Measurements from ENCODE around the gene PLA1A.

The PLA1A gene

GRCh38 chr3:119613201-119613600 lies 15.5 kb downstream of the PLA1A start:
- no peaks in the 10 kb centered on the region for H3K4me1 ChIP-seq (ENCODE audit: control insufficient read depth, insufficient read depth, low read length)
- no peak overlapping the region for H3K9ac ChIP-seq (ENCODE audit: low read depth, low read length)
- no peak overlapping the region for H3K4me2 ChIP-seq (ENCODE audit: low read length)
- peaks cover 2% of the 10 kb centered on the region for H3K9me3 ChIP-seq (replicated peaks; ENCODE audit: low read length)
- no peaks in the 10 kb centered on the region for H3K36me3 ChIP-seq (ENCODE audit: insufficient read depth, low read length)
- no peak overlapping the region for H3K4me3 ChIP-seq (ENCODE audit: low read length)
- H3K27me3 ChIP-seq (ENCODE audit: control insufficient read depth, insufficient read depth, low read length), result peaks cover 6% of the 10 kb centered on the region

GRCh38 chr3:119613872-119614271 lies 16.2 kb downstream of the PLA1A start:
- Histone ChIP-seq H3K4me3 (ENCODE audit: low read length) (no peak overlapping the region), H3K9me3 (replicated peaks; ENCODE audit: low read length) (peaks cover 2% of the 10 kb centered on the region), H3K36me3 (ENCODE audit: insufficient read depth, low read length) (no peaks in the 10 kb centered on the region), H3K4me2 (ENCODE audit: low read length) (no peak overlapping the region), H3K9ac (ENCODE audit: low read depth, low read length) (no peak overlapping the region), H3K27me3 (ENCODE audit: control insufficient read depth, insufficient read depth, low read length) (peaks cover 3% of the 10 kb centered on the region), H3K4me1 (ENCODE audit: control insufficient read depth, insufficient read depth, low read length) (peaks cover 2% of the 10 kb centered on the region)

DNA sequence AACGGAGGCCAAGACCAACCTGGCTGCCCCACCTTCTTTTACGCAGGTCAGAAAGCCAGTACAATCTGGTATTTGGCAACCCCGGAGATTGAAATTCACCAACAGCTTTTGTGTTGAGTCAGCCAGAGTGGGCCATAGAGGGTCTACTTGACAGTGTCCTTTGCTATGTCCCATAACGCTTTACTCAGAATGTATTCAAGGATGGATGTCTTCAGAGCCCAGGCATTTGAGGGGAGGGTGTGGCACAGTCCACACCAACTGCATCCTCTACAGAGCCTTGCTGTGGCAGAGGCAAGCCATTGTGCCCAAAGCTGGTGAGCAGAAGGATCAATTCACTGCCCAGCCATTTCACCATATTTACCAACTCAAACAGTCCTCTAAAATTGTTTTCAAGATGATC lies 18.4 kb downstream of the PLA1A start:
- H3K9ac ChIP-seq (ENCODE audit: low read depth, low read length), result no peak overlapping the region
- H3K4me1 ChIP-seq (ENCODE audit: control insufficient read depth, insufficient read depth, low read length), result peaks cover 11% of the 10 kb centered on the region
- H3K27me3 ChIP-seq (ENCODE audit: control insufficient read depth, insufficient read depth, low read length), result no peaks in the 10 kb centered on the region
- no peaks in the 10 kb centered on the region for H3K36me3 ChIP-seq (ENCODE audit: insufficient read depth, low read length)
- no peak overlapping the region for H3K4me3 ChIP-seq (ENCODE audit: low read length)
- H3K4me2 ChIP-seq (ENCODE audit: low read length), result no peak overlapping the region
- no peaks in the 10 kb centered on the region for H3K9me3 ChIP-seq (replicated peaks; ENCODE audit: low read length)

DNA sequence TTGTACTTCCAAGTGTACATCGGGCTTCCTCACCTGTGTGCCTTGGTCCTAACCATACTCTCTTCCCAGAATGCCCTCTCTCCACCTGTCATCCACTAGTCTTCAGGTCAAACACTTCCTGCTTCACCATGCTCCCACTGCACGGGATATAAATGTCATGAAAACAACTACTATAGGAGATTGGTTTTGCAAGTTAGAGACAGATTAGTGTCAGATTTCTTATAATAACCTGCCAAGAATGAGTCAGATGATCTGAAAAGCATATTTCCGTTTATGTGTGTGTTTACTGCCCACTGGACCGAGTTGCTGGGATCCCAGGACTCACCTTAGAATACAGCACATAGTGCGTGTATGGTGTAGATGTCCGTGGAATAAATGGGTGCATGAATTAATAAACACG lies 21.4 kb downstream of the PLA1A start:
- Histone ChIP-seq H3K4me3 (ENCODE audit: low read length) (no peak overlapping the region), H3K4me2 (ENCODE audit: low read length) (no peak overlapping the region), H3K9me3 (replicated peaks; ENCODE audit: low read length) (no peaks in the 10 kb centered on the region), H3K9ac (ENCODE audit: low read depth, low read length) (no peak overlapping the region), H3K4me1 (ENCODE audit: control insufficient read depth, insufficient read depth, low read length) (peaks cover 13% of the 10 kb centered on the region), H3K27me3 (ENCODE audit: control insufficient read depth, insufficient read depth, low read length) (no peaks in the 10 kb centered on the region), H3K36me3 (ENCODE audit: insufficient read depth, low read length) (no peaks in the 10 kb centered on the region)

GRCh38 chr3:119620899-119621298 lies 23.2 kb downstream of the PLA1A start:
- no peaks in the 10 kb centered on the region for H3K9me3 ChIP-seq (replicated peaks; ENCODE audit: low read length)
- no peak overlapping the region for H3K9ac ChIP-seq (ENCODE audit: low read depth, low read length)
- no peaks in the 10 kb centered on the region for H3K36me3 ChIP-seq (ENCODE audit: insufficient read depth, low read length)
- H3K4me1 ChIP-seq (ENCODE audit: control insufficient read depth, insufficient read depth, low read length), result peaks cover 13% of the 10 kb centered on the region
- H3K4me3 ChIP-seq (ENCODE audit: low read length), result no peak overlapping the region
- no peaks in the 10 kb centered on the region for H3K27me3 ChIP-seq (ENCODE audit: control insufficient read depth, insufficient read depth, low read length)
- H3K4me2 ChIP-seq (ENCODE audit: low read length), result no peak overlapping the region

DNA sequence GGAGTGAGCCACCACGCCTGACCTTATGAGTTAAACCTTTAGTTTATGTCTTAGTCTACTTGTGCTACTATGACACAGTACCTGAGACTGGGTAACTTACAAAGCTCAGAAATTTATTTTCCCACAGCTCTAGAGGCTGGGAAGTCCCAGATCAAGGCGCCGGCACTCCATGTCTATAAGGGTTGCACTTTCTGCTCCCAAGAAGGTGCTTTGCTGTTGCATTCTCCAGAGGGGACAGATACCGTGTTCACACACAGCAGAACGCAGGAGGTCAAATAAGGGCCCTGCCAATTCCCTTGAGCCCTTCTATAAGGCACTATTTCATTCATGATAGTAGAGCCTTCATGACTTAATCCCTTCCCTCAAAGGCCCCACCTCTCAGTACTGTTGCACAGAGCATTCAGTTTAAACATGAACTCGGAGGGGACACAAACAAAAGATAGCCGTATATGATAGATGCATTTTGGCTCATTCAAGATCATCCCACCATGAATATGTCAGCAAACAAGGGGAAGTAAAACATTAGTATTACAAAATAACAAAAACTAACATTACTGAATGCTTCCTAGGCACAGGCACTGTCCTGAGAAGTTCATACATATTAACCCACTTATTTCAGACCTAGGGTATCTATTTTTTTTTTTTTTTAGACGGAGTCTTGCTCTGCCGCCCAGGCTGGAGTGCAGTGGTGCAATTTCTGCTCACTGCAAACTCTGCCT lies 26.5 kb downstream of the PLA1A start:
- H3K27me3 ChIP-seq (ENCODE audit: control insufficient read depth, insufficient read depth, low read length), result no peaks in the 10 kb centered on the region
- no peaks in the 10 kb centered on the region for H3K36me3 ChIP-seq (ENCODE audit: insufficient read depth, low read length)
- no peak overlapping the region for H3K4me2 ChIP-seq (ENCODE audit: low read length)
- H3K4me1 ChIP-seq (ENCODE audit: control insufficient read depth, insufficient read depth, low read length), result peaks cover 28% of the 10 kb centered on the region
- H3K9me3 ChIP-seq (replicated peaks; ENCODE audit: low read length), result no peaks in the 10 kb centered on the region
- no peak overlapping the region for H3K4me3 ChIP-seq (ENCODE audit: low read length)
- H3K9ac ChIP-seq (ENCODE audit: low read depth, low read length), result no peak overlapping the region

- H3K4me2 ChIP-seq (ENCODE audit: low read length), result no peak overlapping the region
- H3K4me1 ChIP-seq (ENCODE audit: control insufficient read depth, insufficient read depth, low read length), result peaks cover 38% of the 10 kb centered on the region
- H3K36me3 ChIP-seq (ENCODE audit: insufficient read depth, low read length), result no peaks in the 10 kb centered on the region
Observed at GRCh38 chr3:119625451-119626153, 27.9 kb downstream of the PLA1A start.

GRCh38 chr3:119626196-119626595 lies 28.5 kb downstream of the PLA1A start:
- Histone ChIP-seq H3K4me2 (ENCODE audit: low read length) (no peak overlapping the region), H3K4me3 (ENCODE audit: low read length) (no peak overlapping the region), H3K4me1 (ENCODE audit: control insufficient read depth, insufficient read depth, low read length) (peaks cover 37% of the 10 kb centered on the region), H3K36me3 (ENCODE audit: insufficient read depth, low read length) (no peaks in the 10 kb centered on the region), H3K9me3 (replicated peaks; ENCODE audit: low read length) (no peaks in the 10 kb centered on the region), H3K27me3 (ENCODE audit: control insufficient read depth, insufficient read depth, low read length) (no peaks in the 10 kb centered on the region), H3K9ac (ENCODE audit: low read depth, low read length) (no peak overlapping the region)

More at GRCh38 chr3:119625451-119626153, 27.9 kb downstream of the PLA1A start:
- Histone ChIP-seq H3K9ac (ENCODE audit: low read depth, low read length) (no peak overlapping the region), H3K9me3 (replicated peaks; ENCODE audit: low read length) (no peaks in the 10 kb centered on the region), H3K4me3 (ENCODE audit: low read length) (no peak overlapping the region), H3K27me3 (ENCODE audit: control insufficient read depth, insufficient read depth, low read length) (no peaks in the 10 kb centered on the region)

- Histone ChIP-seq H3K9me3 (replicated peaks; ENCODE audit: low read length) (no peaks in the 10 kb centered on the region), H3K27me3 (ENCODE audit: control insufficient read depth, insufficient read depth, low read length) (no peaks in the 10 kb centered on the region), H3K36me3 (ENCODE audit: insufficient read depth, low read length) (no peaks in the 10 kb centered on the region), H3K4me2 (ENCODE audit: low read length) (no peak overlapping the region), H3K4me1 (ENCODE audit: control insufficient read depth, insufficient read depth, low read length) (peaks cover 36% of the 10 kb centered on the region), H3K4me3 (ENCODE audit: low read length) (no peak overlapping the region), H3K9ac (ENCODE audit: low read depth, low read length) (no peak overlapping the region)
Observed at GRCh38 chr3:119627461-119627860, 29.8 kb downstream of the PLA1A start.

DNA sequence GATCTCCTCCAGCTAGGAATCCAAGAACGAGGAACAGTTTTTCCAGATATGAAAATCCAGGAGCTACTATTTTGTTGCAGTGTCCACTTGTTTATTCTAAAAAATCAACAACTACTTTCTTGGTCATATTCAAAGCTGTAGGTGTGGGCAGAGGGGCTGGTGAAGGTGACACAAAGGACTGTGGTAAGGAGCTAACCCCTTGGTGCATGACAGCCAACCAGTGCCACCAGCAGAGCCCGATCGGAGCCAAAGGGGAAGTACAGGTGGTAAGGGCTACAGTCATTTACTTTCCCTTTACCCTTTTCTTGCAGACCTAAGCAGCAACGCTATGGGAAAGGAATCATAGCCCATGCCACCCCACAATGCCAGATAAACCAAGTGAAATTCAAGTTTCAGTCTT lies 30.7 kb downstream of the PLA1A start:
- Histone ChIP-seq H3K9ac (ENCODE audit: low read depth, low read length) (peak overlapping the region; percentile 23), H3K27me3 (ENCODE audit: control insufficient read depth, insufficient read depth, low read length) (no peaks in the 10 kb centered on the region), H3K4me3 (ENCODE audit: low read length) (no peak overlapping the region), H3K4me2 (ENCODE audit: low read length) (no peak overlapping the region), H3K9me3 (replicated peaks; ENCODE audit: low read length) (no peaks in the 10 kb centered on the region), H3K36me3 (ENCODE audit: insufficient read depth, low read length) (no peaks in the 10 kb centered on the region), H3K4me1 (ENCODE audit: control insufficient read depth, insufficient read depth, low read length) (peaks cover 36% of the 10 kb centered on the region)

DNA sequence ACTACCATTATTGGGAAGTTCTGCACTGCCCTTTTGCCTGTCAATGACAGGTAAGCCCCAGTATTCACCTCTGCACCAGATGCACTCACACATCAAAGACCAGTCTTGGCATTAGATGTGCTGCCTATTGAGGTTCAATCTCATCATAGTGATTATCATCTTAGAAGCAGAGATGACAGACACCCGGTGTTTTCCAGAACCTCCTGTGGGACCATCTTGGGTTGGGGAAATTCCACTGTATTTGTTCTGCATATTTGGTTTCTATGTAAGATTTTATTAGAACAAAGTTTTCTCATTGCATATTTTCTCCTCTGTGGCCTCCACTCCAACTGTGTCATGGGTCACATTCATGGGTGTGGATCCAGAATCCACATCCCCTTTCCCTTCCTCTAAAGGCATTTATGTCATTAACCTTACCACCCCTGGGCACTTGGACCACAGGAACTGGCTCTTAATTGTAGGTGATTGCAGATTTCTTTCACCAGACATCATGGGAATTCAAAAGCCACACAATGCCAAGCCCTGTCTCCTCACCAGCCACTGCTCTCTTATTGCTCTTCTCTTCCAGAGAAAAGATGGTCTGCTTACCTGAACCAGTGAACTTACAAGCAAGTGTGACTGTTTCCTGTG lies 31.2 kb downstream of the PLA1A start:
- H3K27me3 ChIP-seq (ENCODE audit: control insufficient read depth, insufficient read depth, low read length), result no peaks in the 10 kb centered on the region
- no peaks in the 10 kb centered on the region for H3K9me3 ChIP-seq (replicated peaks; ENCODE audit: low read length)
- H3K4me3 ChIP-seq (ENCODE audit: low read length), result no peak overlapping the region
- no peak overlapping the region for H3K4me2 ChIP-seq (ENCODE audit: low read length)
- H3K36me3 ChIP-seq (ENCODE audit: insufficient read depth, low read length), result no peaks in the 10 kb centered on the region
- H3K4me1 ChIP-seq (ENCODE audit: control insufficient read depth, insufficient read depth, low read length), result peaks cover 36% of the 10 kb centered on the region
- H3K9ac ChIP-seq (ENCODE audit: low read depth, low read length), result peak overlapping the region; percentile 46

Measured in skeletal muscle satellite cell (primary cell).